ENCODE results near the gene HIF3A.

The HIF3A gene

GRCh38 chr19:46386996-46387712, 90.3 kb downstream of the HIF3A start:
- DNase-seq, result no peak

- DNase-seq, result no peak
These were observed 90.9 kb downstream of the HIF3A start for GRCh38 chr19:46387713-46388130.

- no peak for DNase-seq
These were observed 91.7 kb downstream of the HIF3A start for GRCh38 chr19:46388311-46389095.

- no peak for DNase-seq
These were observed 93.4 kb downstream of the HIF3A start for GRCh38 chr19:46390121-46390858.

GRCh38 chr19:46390866-46391265, 94.0 kb downstream of the HIF3A start:
- no peak for DNase-seq

- DNase-seq, result no peak
These were observed 94.7 kb downstream of the HIF3A start for GRCh38 chr19:46391296-46392251.

- no peak for DNase-seq
These were observed 95.5 kb downstream of the HIF3A start for GRCh38 chr19:46392252-46392801.

GRCh38 chr19:46392837-46393236, 96.0 kb downstream of the HIF3A start:
- DNase-seq, result no peak

Data from SHP77 (cell line).